ENCODE measurements around the gene DDX10.

The DDX10 gene

DNA sequence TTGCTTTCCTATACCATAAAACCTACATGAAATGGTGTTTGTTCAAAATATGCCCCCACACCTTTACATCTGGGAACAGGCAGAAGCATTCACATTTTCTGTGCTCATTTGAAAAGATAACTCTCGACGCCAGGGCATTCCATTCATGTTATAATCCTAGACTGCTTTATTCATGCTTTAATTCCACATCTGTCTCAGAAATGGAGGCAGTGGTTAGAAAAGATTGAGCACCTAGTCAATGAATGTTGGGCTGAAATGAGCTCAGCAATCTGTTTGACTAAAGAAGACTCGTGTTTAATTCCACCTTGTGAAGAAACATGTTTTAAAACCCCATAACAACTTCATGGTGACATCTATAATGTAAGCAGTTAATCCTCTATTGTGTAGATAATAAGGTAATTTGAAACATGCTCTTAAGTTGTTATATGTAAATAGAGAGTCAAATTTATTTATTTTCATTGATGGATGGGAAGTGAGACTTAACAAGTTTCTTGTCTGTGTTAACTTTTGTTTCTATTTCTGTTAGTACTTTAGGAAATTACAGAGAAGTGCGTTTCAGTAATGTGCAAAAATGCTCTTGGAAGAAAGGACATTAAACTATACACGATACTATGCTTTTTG, 217.5 kb downstream of the DDX10 start:
- no peak overlapping the region for H3K4me3 ChIP-seq (ENCODE audit: low read depth, low read length)
- TF ChIP-seq, protein P1, sequence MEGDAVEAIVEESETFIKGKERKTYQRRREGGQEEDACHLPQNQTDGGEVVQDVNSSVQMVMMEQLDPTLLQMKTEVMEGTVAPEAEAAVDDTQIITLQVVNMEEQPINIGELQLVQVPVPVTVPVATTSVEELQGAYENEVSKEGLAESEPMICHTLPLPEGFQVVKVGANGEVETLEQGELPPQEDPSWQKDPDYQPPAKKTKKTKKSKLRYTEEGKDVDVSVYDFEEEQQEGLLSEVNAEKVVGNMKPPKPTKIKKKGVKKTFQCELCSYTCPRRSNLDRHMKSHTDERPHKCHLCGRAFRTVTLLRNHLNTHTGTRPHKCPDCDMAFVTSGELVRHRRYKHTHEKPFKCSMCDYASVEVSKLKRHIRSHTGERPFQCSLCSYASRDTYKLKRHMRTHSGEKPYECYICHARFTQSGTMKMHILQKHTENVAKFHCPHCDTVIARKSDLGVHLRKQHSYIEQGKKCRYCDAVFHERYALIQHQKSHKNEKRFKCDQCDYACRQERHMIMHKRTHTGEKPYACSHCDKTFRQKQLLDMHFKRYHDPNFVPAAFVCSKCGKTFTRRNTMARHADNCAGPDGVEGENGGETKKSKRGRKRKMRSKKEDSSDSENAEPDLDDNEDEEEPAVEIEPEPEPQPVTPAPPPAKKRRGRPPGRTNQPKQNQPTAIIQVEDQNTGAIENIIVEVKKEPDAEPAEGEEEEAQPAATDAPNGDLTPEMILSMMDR (IDR thresholded peaks at IDR 0.05; ENCODE audit: borderline replicate concordance, insufficient read depth, low read depth, low read length) = no peak

DNA sequence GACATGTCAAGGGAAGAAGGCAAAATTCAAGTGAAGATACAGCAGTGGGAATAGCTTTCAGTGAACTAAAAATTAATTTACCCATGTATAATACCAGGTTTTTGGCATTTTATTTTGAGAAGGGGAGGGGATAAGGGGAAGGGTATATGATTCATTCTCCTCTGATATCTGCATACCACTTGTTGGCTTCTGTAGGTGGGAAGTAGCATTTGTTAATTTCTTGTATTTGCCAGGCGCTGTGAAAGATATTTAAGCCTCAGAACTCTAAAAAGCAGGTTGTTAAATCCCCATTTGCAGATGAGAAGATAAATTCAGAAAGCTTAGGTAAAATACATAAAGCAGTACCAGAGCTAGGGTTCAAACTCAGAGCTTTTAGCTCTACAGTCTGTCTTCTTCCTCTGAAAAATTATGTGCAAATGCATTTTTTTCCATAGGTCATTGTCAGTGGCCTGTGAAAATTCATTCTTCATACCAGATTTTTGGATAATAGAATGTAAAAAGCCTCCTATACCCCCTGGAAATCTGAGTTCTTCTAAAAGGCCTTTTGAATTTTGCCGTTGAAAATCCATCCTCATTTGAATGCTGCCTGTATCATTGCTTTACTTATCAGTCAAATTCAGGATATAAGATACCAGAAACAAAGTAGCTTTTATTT, 221.3 kb downstream of the DDX10 start:
- TF ChIP-seq, protein P1 (IDR thresholded peaks at IDR 0.05; ENCODE audit: borderline replicate concordance, insufficient read depth, low read depth, low read length) = no peak

DNA sequence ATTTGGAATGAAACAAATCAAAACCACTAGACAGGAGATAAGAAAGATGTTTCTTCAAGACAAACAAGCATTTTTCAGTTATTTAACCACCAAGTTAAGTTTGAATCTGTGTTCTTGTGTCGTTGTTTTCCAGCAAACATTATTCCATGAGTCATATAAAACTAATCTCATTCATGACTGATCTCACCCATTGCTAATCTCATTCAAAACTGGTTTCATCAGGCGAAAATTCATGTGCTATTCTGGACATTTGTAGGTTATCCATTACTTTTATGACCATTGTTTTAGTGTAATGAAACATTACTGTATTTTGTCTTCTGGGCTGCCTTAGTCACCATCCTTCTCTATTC, 221.8 kb downstream of the DDX10 start:
- TF ChIP-seq, protein P1 (IDR thresholded peaks at IDR 0.05; ENCODE audit: borderline replicate concordance, insufficient read depth, low read depth, low read length) = no peak
- H3K4me3 ChIP-seq (ENCODE audit: low read depth, low read length) = no peak overlapping the region

More for the DNA sequence above, 221.3 kb downstream of the DDX10 start:
- H3K4me3 ChIP-seq (ENCODE audit: low read depth, low read length) = no peak overlapping the region

DNA sequence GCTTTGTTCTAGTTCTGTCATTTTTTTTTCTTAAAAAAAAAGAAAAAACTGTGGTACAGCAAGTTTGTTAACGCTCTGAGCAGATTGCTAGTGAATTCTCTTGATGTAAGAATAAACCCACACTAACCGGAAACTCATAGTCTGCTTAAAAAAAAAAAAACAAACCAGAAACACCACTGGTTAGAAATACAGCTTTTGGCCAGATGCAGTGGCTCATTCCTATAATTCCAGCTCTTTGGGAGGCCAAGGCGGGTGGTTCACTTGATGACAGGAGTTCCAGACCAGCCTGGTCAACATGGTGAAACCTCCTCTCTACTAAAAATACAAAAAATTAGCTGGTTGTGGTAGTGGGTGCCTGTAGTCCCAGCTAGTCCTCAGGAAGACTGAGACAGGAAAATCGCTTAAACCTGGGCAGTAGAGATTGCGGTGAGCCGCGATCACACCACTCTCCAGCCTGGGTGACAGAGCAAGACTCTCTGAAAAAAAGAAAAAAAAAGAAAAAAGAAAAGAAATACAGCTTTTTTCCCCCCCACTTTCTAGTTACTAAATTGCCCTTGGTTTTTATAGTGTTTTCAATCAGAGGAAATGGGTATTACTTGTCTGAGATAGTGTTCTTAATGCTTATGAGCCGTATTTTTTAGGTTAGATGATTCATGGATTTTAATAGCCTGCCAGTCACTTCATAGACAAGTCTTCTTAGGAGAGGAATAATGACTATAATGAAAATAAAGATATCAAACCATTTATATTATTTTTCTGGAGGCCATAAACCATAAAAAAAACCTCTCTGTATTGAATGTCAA, 222.8 kb downstream of the DDX10 start:
- H3K4me3 ChIP-seq (ENCODE audit: low read depth, low read length) = no peak overlapping the region

DNA sequence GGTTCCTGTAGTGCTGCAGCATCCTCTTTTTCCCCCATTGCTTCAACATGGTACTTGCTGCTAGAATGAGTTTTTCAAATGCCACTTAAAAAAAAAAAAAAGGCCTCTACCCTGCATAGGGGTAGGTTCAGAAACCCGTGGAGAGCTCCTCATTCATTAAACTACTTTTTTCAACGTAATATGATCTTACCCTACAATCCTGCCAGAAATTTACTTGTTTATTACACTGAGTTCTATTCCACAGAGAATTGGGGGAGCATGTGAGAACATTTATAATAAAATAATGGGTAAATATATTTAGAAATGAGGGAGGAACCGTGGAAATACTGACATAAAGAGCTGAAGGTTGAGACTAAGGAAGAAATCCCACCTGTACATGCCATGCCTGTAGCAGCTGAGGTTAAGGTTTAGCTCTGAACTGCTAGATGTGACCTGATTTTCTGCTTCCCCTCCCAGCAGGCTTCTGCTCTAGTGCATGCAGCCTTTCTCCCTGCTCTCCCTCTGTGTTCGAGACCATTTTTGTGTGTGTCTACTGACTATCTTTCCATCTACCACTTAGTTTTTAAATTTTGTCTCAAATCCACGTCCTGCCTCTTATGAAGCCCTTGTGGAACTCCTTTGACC, 225.7 kb downstream of the DDX10 start:
- TF ChIP-seq, protein P1 (IDR thresholded peaks at IDR 0.05; ENCODE audit: borderline replicate concordance, insufficient read depth, low read depth, low read length) = no peak
- H3K4me3 ChIP-seq (ENCODE audit: low read depth, low read length) = no peak overlapping the region

More for the DNA sequence above, 222.8 kb downstream of the DDX10 start:
- TF ChIP-seq, protein P1 (IDR thresholded peaks at IDR 0.05; ENCODE audit: borderline replicate concordance, insufficient read depth, low read depth, low read length) = no peak

DNA sequence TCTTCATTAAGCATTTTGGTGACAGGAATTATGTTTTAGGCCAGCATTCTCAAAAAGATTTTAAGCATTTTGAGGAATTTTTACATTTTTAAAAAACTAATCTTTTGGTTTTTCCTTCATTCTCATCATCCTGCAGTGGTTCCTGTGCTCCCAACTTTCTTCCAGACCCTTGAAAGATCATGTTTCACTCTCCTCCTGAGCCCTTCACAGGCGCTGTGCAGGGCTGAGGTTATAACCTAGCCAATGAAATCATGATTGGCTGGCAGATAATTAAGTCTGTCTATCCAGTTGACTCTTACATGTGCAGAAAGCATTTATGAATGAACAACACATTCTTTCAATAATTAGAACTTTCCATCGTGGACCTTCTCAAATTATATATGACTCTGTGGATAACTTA, 226.3 kb downstream of the DDX10 start:
- H3K4me3 ChIP-seq (ENCODE audit: low read depth, low read length) = no peak overlapping the region
- TF ChIP-seq, protein P1 (IDR thresholded peaks at IDR 0.05; ENCODE audit: borderline replicate concordance, insufficient read depth, low read depth, low read length) = no peak
